Caco-2 (cell line): Measurements from ENCODE around the gene CREBBP. TPM values are rescaled to one million over a fixed set of nuclear protein-coding genes. Genes with fewer than 3 reads are reported as not detected.
"Not testable (repeated sequence)": the region's sequence is repeated elsewhere in the genome, so short reads cannot be mapped to it uniquely, and the experiment has no call there.

ENCODE experiments used
- BruUV-seq: library from RNA; stranded (reverse); fragments of 400-500 nt; replicated peaks from 2 replicates; lab custom pipeline; 2021; lab: Mats Ljungman, UMichigan
- CTCF ChIA-PET: fragments of 300-600 bp; sonication (Branson Sonifier 250); formaldehyde crosslinking; loops from one replicate; lab custom pipeline; 2022; ENCODE audit warnings: antibody characterized with exemption; lab: Charles Lee
- POLR2A ChIA-PET: fragments of 300-600 bp; sonication (Branson Sonifier 250); formaldehyde crosslinking; loops from one replicate; lab custom pipeline; 2022; ENCODE audit warnings: antibody characterized with exemption; lab: Charles Lee
- DNase-seq, 2 experiments: peaks; one replicate each; pipeline versions ENCODE4 v3.0.0 to v3.0.0-alpha.2; 2020 to 2022
- H3K27me3 ChIP-seq: replicated peaks from 2 replicates; pipeline ENCODE4 v1.6.0; 2011; ENCODE audit warnings: low read length; ENCODE audit not compliant: control insufficient read depth, insufficient read depth
- H3K36me3 ChIP-seq: 2 replicates; pipeline ENCODE4 v1.5.1; 2011; ENCODE audit warnings: low read length; ENCODE audit not compliant: control insufficient read depth, insufficient read depth
- H3K4me1 ChIP-seq: fragments of 250-450 bp; sonication (Bioruptor Pico); 2 replicates; pipeline ENCODE4 v1.5.1; 2020; ENCODE audit warnings: mild to moderate bottlenecking
- H3K4me3 ChIP-seq: 2 replicates; pipeline ENCODE4 v1.5.1; 2011; ENCODE audit warnings: low read depth, mild to moderate bottlenecking, control low read depth, low read length
- H3K9me3 ChIP-seq: fragments of 250-450 bp; sonication (Bioruptor Pico); 2 replicates; pipeline ENCODE4 v1.5.1; 2020; ENCODE audit warnings: mild to moderate bottlenecking, moderate library complexity
- H3K27ac Mint-ChIP-seq: one replicate; pipeline ENCODE4 v1.8.0; 2022; ENCODE audit warnings: mixed read lengths; ENCODE audit not compliant: unreplicated experiment
- H3K27me3 Mint-ChIP-seq: one replicate; pipeline ENCODE4 v1.8.0; 2022; ENCODE audit warnings: mixed read lengths; ENCODE audit not compliant: insufficient read depth, unreplicated experiment
- H3K36me3 Mint-ChIP-seq: one replicate; pipeline ENCODE4 v1.8.0; 2022; ENCODE audit warnings: mild to moderate bottlenecking, mixed read lengths; ENCODE audit not compliant: insufficient read depth, unreplicated experiment
- H3K4me1 Mint-ChIP-seq: one replicate; pipeline ENCODE4 v1.8.0; 2022; ENCODE audit warnings: low read depth, mixed read lengths; ENCODE audit not compliant: unreplicated experiment
- H3K4me3 Mint-ChIP-seq: one replicate; pipeline ENCODE4 v1.8.0; 2022; ENCODE audit warnings: mild to moderate bottlenecking, moderate library complexity, mixed read lengths; ENCODE audit not compliant: unreplicated experiment
- H3K9me3 Mint-ChIP-seq: one replicate; pipeline ENCODE4 v1.8.0; 2022; ENCODE audit warnings: mixed read lengths; ENCODE audit not compliant: unreplicated experiment
- intact Hi-C: fragments of 100-400 bp; cut with micrococcal nuclease; formaldehyde crosslinking; loops from one replicate; pipeline ENCODE4 v1.10.0; 2022; ENCODE audit not compliant: unreplicated experiment
- total RNA-seq: library from RNA; stranded (reverse); gene quantifications from 2 replicates; pipeline ENCODE4 v1.2.3, GENCODE V29; 2022
- TF ChIP-seq, protein P1 (sequence below), 2 experiments: fragments of 200-600 bp in 1 of 2; IDR thresholded peaks; 1 replicate in 1 of 2; 2 replicates in 1 of 2; pipeline versions ENCODE4 v1.5.1 to v1.8.0; 2011 to 2022; ENCODE audit warnings: antibody characterized with exemption in 1 of 2, control low read depth in 1 of 2, inconsistent platforms in 1 of 2, low read depth in 1 of 2, low read length in 1 of 2, mild to moderate bottlenecking in 1 of 2, moderate library complexity in 1 of 2; ENCODE audit not compliant: insufficient read depth in 1 of 2, severe bottlenecking in 1 of 2, unreplicated experiment in 1 of 2

CREBBP gene
- total RNA-seq, 1 experiment from 2014 or later, result 65.3 TPM

DNA sequence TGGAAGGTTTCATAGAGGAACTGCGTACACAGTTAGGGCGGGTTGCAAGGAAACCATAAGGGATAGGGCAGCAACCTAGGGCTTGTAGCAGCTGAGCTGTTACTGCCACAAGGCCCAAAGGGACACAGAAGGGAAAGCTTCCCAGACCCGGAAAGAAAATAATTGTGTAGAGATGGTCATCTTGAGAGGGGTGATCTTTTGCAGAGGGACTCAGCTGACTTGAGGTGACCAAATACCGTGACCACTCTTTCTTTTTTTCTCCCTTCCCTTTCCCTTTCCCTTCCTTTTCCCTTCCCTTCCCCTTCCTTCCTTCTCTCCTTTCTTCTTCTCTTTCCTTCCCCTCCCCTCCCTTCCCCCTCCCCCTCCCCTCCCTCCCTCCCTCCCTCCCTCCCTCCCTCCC, 8.5 kb upstream of the CREBBP start:
- H3K4me1 ChIP-seq, result no peaks in the 10 kb centered on the region
- Mint-ChIP-seq H3K4me1 (no peaks in the 10 kb centered on the region), H3K27me3 (no peaks in the 10 kb centered on the region), H3K27ac (no peak overlapping the region), H3K36me3 (no peaks in the 10 kb centered on the region), H3K4me3 (no peak overlapping the region), H3K9me3 (no peaks in the 10 kb centered on the region)
- TF ChIP-seq, protein P1, sequence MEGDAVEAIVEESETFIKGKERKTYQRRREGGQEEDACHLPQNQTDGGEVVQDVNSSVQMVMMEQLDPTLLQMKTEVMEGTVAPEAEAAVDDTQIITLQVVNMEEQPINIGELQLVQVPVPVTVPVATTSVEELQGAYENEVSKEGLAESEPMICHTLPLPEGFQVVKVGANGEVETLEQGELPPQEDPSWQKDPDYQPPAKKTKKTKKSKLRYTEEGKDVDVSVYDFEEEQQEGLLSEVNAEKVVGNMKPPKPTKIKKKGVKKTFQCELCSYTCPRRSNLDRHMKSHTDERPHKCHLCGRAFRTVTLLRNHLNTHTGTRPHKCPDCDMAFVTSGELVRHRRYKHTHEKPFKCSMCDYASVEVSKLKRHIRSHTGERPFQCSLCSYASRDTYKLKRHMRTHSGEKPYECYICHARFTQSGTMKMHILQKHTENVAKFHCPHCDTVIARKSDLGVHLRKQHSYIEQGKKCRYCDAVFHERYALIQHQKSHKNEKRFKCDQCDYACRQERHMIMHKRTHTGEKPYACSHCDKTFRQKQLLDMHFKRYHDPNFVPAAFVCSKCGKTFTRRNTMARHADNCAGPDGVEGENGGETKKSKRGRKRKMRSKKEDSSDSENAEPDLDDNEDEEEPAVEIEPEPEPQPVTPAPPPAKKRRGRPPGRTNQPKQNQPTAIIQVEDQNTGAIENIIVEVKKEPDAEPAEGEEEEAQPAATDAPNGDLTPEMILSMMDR (IDR thresholded peaks at IDR 0.05; ENCODE audit: insufficient read depth in 1 of 2, low read depth in 1 of 2, low read length in 1 of 2, severe bottlenecking in 1 of 2, unreplicated experiment in 1 of 2), result no peak
- H3K4me3 ChIP-seq, result no peak overlapping the region
- no peaks in the 10 kb centered on the region for H3K36me3 ChIP-seq
- no peaks in the 10 kb centered on the region for H3K27me3 ChIP-seq
- DNase-seq, result no peak
- no TSS peak for BruUV-seq
- ChIA-PET POLR2A (no interaction called here), CTCF (no interaction called here)
- no peaks in the 10 kb centered on the region for H3K9me3 ChIP-seq
- intact Hi-C loops, result no loop called here

DNA sequence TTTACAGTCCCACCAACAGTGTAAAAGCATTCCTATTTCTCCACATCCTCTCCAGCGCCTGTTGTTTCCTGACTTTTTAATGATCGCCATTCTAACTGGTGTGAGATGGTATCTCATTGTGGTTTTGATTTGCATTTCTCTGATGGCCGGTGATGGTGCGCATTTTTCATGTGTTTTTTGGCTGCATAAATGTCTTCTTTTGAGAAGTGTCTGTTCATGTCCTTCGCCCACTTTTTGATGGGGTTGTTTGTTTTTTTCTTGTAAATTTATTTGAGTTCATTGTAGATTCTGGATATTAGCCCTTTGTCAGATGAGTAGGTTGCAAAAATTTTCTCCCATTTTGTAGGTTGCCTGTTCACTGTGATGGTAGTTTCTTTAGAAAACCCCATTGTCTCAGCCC, 5.5 kb upstream of the CREBBP start:
- intact Hi-C loops, H3K27ac Mint-ChIP-seq, DNase-seq, H3K4me1 ChIP-seq, H3K36me3 Mint-ChIP-seq, BruUV-seq, H3K4me1 Mint-ChIP-seq, H3K27me3 Mint-ChIP-seq, H3K27me3 ChIP-seq, H3K4me3 Mint-ChIP-seq, H3K9me3 Mint-ChIP-seq, POLR2A ChIA-PET, CTCF ChIA-PET, H3K4me3 ChIP-seq, H3K9me3 ChIP-seq, H3K36me3 ChIP-seq: not testable (repeated sequence)

DNA sequence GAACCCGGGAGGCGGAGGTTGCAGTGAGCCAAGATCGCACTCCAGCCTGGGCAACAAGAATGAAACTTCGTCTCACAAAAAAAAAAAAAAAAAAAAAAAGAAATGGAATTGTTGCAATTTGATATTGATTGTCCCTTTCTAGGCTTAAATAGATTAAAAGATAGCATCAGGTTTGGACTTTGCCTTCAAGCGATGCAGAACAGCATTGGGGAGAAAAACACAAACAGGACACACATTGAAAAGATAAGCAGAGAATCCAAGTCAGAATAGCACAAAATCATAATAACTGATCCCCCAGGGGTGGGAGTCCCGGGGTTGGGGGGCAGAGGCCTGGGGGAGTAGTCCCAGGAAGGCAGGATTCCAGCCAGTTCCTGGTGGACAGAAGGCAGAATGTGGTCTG, 3.9 kb upstream of the CREBBP start:
- TF ChIP-seq, protein P1 (IDR thresholded peaks at IDR 0.05; ENCODE audit: insufficient read depth in 1 of 2, low read depth in 1 of 2, low read length in 1 of 2, severe bottlenecking in 1 of 2, unreplicated experiment in 1 of 2), result no peak
- Histone ChIP-seq H3K36me3 (no peaks in the 10 kb centered on the region), H3K4me3 (no peak overlapping the region), H3K27me3 (no peaks in the 10 kb centered on the region), H3K4me1 (no peaks in the 10 kb centered on the region), H3K9me3 (no peaks in the 10 kb centered on the region)
- Mint-ChIP-seq H3K27ac (no peak overlapping the region), H3K4me1 (no peaks in the 10 kb centered on the region), H3K27me3 (no peaks in the 10 kb centered on the region), H3K36me3 (peaks cover under 1% of the 10 kb centered on the region), H3K4me3 (no peak overlapping the region), H3K9me3 (no peaks in the 10 kb centered on the region)
- no peak for DNase-seq
- POLR2A ChIA-PET, result no interaction called here
- intact Hi-C loops, result no loop called here
- CTCF ChIA-PET, result no interaction called here
- no TSS peak for BruUV-seq

DNA sequence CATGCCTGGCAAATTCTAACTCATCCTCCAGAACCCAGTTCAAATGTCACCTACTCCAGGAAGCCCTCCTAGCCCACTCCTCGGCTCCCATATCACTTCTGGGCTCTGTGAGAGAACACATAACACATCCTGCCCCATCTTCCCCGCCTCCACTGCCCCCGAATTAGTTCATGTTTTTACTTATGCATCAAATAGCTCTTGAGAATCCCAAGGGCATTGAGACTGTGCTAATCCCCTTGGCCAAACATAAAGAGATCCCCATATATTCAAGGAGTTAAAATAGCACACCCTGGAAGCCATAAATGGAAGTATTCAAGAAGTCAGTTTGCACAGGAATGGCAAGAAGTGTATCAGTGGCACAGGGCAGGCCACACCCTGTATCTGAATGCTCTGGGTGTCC, 2.0 kb upstream of the CREBBP start:
- H3K4me1 Mint-ChIP-seq, result no peaks in the 10 kb centered on the region
- Histone ChIP-seq H3K27me3 (no peaks in the 10 kb centered on the region), H3K9me3 (no peaks in the 10 kb centered on the region), H3K4me3 (no peak overlapping the region), H3K36me3 (no peaks in the 10 kb centered on the region), H3K4me1 (peaks cover 5% of the 10 kb centered on the region; the same call in 1 of the 2 replicates)
- ChIA-PET CTCF (no interaction called here), POLR2A (no interaction called here)
- H3K27me3 Mint-ChIP-seq, result no peaks in the 10 kb centered on the region
- peaks cover 6% of the 10 kb centered on the region for H3K36me3 Mint-ChIP-seq
- no peak for DNase-seq
- peak overlapping the region; percentile 66 for H3K27ac Mint-ChIP-seq
- H3K4me3 Mint-ChIP-seq, result peak overlapping the region; percentile 68
- TF ChIP-seq, protein P1 (IDR thresholded peaks at IDR 0.05; ENCODE audit: insufficient read depth in 1 of 2, low read depth in 1 of 2, low read length in 1 of 2, severe bottlenecking in 1 of 2, unreplicated experiment in 1 of 2), result no peak
- intact Hi-C loops, result no loop called here
- H3K9me3 Mint-ChIP-seq, result no peaks in the 10 kb centered on the region
- BruUV-seq, result no TSS peak
